Cardiac fibroblast (primary cell): ENCODE data around the gene UNC93A.
A peak's percentile ranks its signal among the peaks of the same experiment; 100 is the strongest.
"Not testable (repeated sequence)": the region's sequence is repeated elsewhere in the genome, so short reads cannot be mapped to it uniquely, and the experiment has no call there.

Source experiments
- DNase-seq, 2 donors: peaks; one replicate each; pipeline versions ENCODE4 v3.0.0 to v3.0.0-alpha.2; 2010; ENCODE audit warnings: low read depth in 2 of 2
- H3K4me3 ChIP-seq, 2 donors: replicated peaks in 1 of 2; 1 replicate in 1 of 2; 2 replicates in 1 of 2; pipeline ENCODE4 v1.5.1; 2011; ENCODE audit warnings: low read depth in 2 of 2, low read length in 2 of 2, mild to moderate bottlenecking in 2 of 2, moderate library complexity in 1 of 2
- CTCF ChIP-seq: IDR thresholded peaks from one replicate; pipeline ENCODE4 v1.5.1; 2011; ENCODE audit warnings: low read depth, mild to moderate bottlenecking, low read length, inconsistent platforms

UNC93A gene

DNA sequence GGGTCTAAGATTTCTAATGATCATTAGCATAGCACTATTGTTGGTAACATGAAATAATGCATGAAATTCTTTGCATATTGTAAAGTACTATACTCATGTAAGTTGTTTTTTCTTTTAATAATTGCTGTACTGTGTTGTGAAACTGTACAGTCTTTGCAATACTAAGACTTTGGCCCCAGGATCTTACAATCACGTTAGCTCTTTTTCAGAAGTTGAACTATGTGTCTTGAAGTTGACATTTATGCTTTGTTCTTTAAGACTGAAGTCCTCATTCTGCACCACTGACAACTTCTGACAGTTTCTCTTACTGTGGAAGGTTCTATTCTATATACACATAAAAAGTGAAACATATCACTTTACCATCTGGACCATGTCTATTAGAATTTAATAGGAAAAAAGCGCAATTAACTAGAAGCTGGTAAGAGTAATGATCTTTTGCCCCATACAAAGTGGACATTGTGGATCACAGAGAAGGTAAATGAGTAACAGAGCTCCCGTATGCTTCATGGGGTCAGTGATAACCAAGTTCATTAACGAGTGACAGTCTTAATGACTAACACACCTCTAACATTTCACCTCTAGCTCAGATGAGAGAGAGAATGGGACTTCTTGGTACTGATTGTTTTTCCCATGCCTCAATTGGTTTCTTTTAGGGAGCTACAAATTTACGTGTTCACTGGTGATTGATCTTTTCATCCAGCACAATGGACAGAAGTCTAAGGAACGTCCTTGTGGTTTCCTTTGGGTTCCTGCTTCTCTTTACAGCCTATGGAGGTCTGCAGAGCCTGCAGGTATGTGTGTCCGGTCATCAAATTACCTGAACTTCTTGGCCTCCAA, at the start of gene UNC93A:
UNC93A (plus strand) TSS at position 530 of the 837 bp plus-strand sequence; CDS start at position 705, 175 bp downstream.
- no peak within 1 kb of the TSS for H3K4me3 ChIP-seq
- no peak for TF ChIP-seq CTCF
- DNase-seq = no peak

DNA sequence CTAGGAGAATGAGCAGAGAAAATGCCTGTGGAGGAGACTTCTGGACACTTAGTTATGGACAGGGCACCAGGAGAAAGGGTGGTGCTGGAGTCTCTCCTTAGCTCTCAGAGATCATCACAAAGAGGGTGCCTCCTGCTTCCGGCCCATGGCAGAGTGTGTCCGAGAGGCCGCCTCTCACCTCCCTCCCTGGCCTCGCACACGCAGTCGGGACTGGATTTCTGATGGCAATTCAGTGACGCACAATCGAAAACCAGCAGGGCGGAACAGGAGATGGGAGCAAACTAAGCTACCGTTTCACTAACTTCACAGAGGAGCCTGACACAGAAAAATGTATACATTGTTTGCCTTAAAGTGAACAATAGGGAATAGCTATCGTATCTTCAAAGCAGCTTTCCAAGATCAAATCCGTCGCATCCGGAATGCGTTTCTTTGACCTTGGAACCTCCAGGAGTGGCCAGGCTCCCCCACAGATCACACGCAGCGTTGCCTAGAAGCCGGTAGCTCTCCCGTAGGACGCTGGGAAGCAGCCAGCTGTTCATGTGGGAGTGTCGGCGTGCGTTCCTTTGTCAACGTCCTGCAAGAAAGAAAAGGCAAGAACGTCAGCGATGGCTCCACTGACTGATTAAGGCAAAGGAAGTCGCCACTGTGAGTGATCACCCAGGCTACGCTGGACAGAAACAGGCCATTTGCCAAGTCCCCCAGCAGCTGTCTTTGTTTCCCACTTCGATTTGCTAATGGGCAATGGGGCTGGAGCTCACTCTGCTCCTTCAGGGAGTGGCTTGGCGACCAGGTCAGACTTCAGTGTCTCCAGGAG, 49.6 kb upstream of the UNC93A start:
- H3K4me3 ChIP-seq = not testable (repeated sequence)
- peak in 1 of 2 donors; percentile 8 for DNase-seq

DNA sequence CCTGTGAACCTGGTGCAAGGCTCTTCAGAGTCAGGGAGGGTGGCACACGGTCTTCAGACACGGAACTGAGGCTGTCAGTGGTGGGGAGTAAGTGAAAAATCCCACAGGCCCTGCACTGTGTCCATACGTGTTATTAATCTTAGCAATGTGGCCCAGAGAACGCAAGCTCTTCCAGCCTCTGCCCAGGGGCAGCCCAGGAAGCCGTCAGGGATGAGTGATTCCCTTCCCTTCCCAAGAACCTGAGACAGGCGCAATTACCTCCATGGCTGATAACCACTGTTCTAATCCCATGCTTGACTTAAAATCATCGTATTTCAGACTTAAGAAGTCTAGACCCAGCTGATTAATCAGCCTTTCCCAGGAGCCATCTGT, 49.0 kb upstream of the UNC93A start:
- H3K4me3 ChIP-seq, DNase-seq: not testable (repeated sequence)

GRCh38 chr6:167242511-167243051, 48.5 kb upstream of the UNC93A start:
- not testable (repeated sequence) for DNase-seq, H3K4me3 ChIP-seq

GRCh38 chr6:167244064-167244960, 46.8 kb upstream of the UNC93A start:
- TF ChIP-seq CTCF = no peak

GRCh38 chr6:167244991-167245390, 46.1 kb upstream of the UNC93A start:
- DNase-seq = no peak
- no peak overlapping the region for H3K4me3 ChIP-seq
- no peak for TF ChIP-seq CTCF

More at GRCh38 chr6:167244064-167244960, 46.8 kb upstream of the UNC93A start:
- H3K4me3 ChIP-seq = no peak overlapping the region
- DNase-seq = no peak

GRCh38 chr6:167245591-167245990, 45.5 kb upstream of the UNC93A start:
- H3K4me3 ChIP-seq = no peak overlapping the region
- no peak for TF ChIP-seq CTCF
- no peak for DNase-seq
